ENCODE data around the gene B4GALT6.

GRCh38 chr18:31606265-31606664 lies 78.1 kb downstream of the B4GALT6 start:
- peak; percentile 25 for TF ChIP-seq POLR2AphosphoS5 (IDR thresholded peaks at IDR 0.05)
- TF ChIP-seq CTCF (IDR thresholded peaks at IDR 0.05; ENCODE audit: poor library complexity, severe bottlenecking), result no peak
- TF ChIP-seq RAD21 (conservative IDR thresholded peaks at IDR 0.05), result no peak
- TF ChIP-seq EP300 (conservative IDR thresholded peaks at IDR 0.05; ENCODE audit: poor library complexity, severe bottlenecking), result peak; percentile 73
- no peak for TF ChIP-seq TAF1 (IDR thresholded peaks at IDR 0.05; ENCODE audit: low read depth)
- no peak for TF ChIP-seq SMC3 (conservative IDR thresholded peaks at IDR 0.05; ENCODE audit: poor library complexity)
